ENCODE results near the gene PLXDC1.

PLXDC1 gene

DNA sequence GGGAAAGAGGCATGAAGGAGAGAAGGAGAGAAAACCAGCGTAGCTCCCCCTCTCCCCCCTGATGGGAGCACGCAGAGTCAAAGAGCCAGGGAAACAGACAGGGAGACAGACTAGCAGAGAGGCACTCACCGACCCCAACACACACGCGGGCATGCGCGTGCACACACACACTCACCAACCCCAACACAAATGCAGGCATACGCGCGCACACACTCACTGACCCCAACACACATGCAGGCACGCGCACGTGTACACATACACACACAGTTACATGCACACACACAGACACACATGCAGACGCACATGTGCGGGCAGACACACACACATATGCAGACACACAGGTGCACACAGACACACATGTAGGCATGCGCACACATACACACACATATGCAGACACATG is 41.5 kb upstream of the PLXDC1 start:
- no peak overlapping the region for H3K4me3 Mint-ChIP-seq
- H3K4me1 Mint-ChIP-seq (ENCODE audit: low read depth): peaks cover 25% of the 10 kb centered on the region

GRCh38 chr17:39191750-39192510 is 40.5 kb upstream of the PLXDC1 start:
- H3K4me3 Mint-ChIP-seq: no peak overlapping the region
- peak overlapping the region; percentile 43 for H3K27ac Mint-ChIP-seq
- H3K9me3 Mint-ChIP-seq: no peaks in the 10 kb centered on the region
- H3K36me3 Mint-ChIP-seq (ENCODE audit: low read depth): peaks cover 14% of the 10 kb centered on the region
- no peaks in the 10 kb centered on the region for H3K27me3 Mint-ChIP-seq (ENCODE audit: low read depth)
- peaks cover 25% of the 10 kb centered on the region for H3K4me1 Mint-ChIP-seq (ENCODE audit: low read depth)

More for the DNA sequence above, 41.5 kb upstream of the PLXDC1 start:
- Mint-ChIP-seq H3K27ac (peak overlapping the region; percentile 9), H3K36me3 (ENCODE audit: low read depth) (peaks cover 14% of the 10 kb centered on the region), H3K9me3 (no peaks in the 10 kb centered on the region), H3K27me3 (ENCODE audit: low read depth) (no peaks in the 10 kb centered on the region)

DNA sequence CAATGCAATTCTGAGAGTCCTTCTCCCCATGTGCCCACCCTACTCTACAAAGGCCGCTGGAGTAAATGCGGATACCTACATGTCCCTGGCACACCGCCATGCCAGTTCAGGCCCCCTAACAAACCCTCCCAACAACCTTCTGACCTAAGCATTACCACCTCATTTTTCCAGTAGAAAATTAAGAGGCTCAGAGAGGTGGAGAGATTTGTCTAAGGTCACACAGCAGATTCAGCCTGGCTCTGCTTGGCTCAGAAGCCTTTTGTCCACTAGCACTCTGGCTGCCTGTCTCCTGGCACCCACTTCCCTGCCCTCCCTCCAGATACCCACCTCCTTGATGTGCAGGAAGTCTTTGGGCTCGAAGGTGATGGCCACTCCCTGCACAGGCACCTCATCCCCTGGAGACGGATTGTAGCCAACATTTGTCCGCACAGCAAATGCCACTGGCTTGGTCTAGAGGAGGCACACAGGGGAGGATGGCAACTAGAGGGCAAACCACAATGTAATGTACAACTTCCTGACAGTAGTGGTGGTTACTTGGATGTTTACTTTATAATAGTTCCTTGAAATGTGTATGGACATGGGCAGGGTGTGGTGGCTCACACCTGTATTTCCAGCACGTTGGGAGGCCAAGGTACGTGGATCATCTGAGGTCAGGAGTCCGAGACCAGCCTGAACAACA is 35.9 kb upstream of the PLXDC1 start:
- Mint-ChIP-seq H3K4me3 (no peak overlapping the region), H3K4me1 (ENCODE audit: low read depth) (peaks cover 1% of the 10 kb centered on the region), H3K27ac (no peak overlapping the region), H3K27me3 (ENCODE audit: low read depth) (no peaks in the 10 kb centered on the region), H3K36me3 (ENCODE audit: low read depth) (peaks cover 19% of the 10 kb centered on the region), H3K9me3 (no peaks in the 10 kb centered on the region)

DNA sequence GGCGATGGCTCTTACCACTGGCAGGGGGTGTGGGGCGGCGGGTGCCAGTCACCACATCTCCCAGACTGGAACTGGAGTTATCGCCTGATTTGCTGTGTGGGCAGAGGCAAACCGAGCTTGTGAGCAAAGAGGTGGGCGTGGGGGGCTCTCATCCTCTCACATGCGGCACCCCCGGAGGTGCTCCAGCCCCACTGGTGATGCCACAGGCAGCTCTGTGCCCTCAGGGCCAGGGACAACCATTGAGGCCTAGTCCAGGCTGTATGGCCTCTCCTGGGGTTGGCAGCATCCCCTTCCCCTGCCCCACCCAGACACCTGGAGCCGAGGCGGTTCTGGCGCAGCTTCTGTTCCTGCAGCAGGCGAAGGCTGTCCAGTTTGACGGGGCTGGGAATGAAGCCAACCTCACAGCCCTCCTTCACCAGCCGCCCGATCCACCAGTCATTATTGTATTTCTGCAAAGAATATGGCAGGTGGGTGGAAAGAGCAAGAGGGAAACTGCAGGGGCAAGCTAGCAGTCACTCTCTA is 35.1 kb upstream of the PLXDC1 start:
- Mint-ChIP-seq H3K36me3 (ENCODE audit: low read depth) (peaks cover 18% of the 10 kb centered on the region), H3K27me3 (ENCODE audit: low read depth) (no peaks in the 10 kb centered on the region), H3K27ac (no peak overlapping the region), H3K4me3 (no peak overlapping the region), H3K9me3 (no peaks in the 10 kb centered on the region), H3K4me1 (ENCODE audit: low read depth) (no peaks in the 10 kb centered on the region)

GRCh38 chr17:39183720-39184119 is 32.3 kb upstream of the PLXDC1 start:
- no peak overlapping the region for H3K27ac Mint-ChIP-seq
- no peaks in the 10 kb centered on the region for H3K9me3 Mint-ChIP-seq
- H3K4me1 Mint-ChIP-seq (ENCODE audit: low read depth): no peaks in the 10 kb centered on the region
- peaks cover 18% of the 10 kb centered on the region for H3K36me3 Mint-ChIP-seq (ENCODE audit: low read depth)
- H3K27me3 Mint-ChIP-seq (ENCODE audit: low read depth): no peaks in the 10 kb centered on the region
- H3K4me3 Mint-ChIP-seq: no peak overlapping the region

- Mint-ChIP-seq H3K36me3 (ENCODE audit: low read depth) (peaks cover 20% of the 10 kb centered on the region), H3K4me1 (ENCODE audit: low read depth) (no peaks in the 10 kb centered on the region)
Measured at GRCh38 chr17:39183045-39183444, 31.6 kb upstream of the PLXDC1 start.

GRCh38 chr17:39181303-39181702 is 29.9 kb upstream of the PLXDC1 start:
- Mint-ChIP-seq H3K4me3 (no peak overlapping the region), H3K27ac (no peak overlapping the region), H3K27me3 (ENCODE audit: low read depth) (no peaks in the 10 kb centered on the region), H3K36me3 (ENCODE audit: low read depth) (peaks cover 21% of the 10 kb centered on the region), H3K9me3 (no peaks in the 10 kb centered on the region), H3K4me1 (ENCODE audit: low read depth) (peaks cover 2% of the 10 kb centered on the region)

More at GRCh38 chr17:39183045-39183444, 31.6 kb upstream of the PLXDC1 start:
- no peaks in the 10 kb centered on the region for H3K9me3 Mint-ChIP-seq
- no peaks in the 10 kb centered on the region for H3K27me3 Mint-ChIP-seq (ENCODE audit: low read depth)
- H3K4me3 Mint-ChIP-seq: no peak overlapping the region
- H3K27ac Mint-ChIP-seq: no peak overlapping the region

GRCh38 chr17:39178536-39178935 is 27.1 kb upstream of the PLXDC1 start:
- H3K9me3 Mint-ChIP-seq: no peaks in the 10 kb centered on the region
- H3K4me3 Mint-ChIP-seq: no peak overlapping the region
- H3K27me3 Mint-ChIP-seq (ENCODE audit: low read depth): no peaks in the 10 kb centered on the region
- peaks cover 14% of the 10 kb centered on the region for H3K36me3 Mint-ChIP-seq (ENCODE audit: low read depth)
- H3K27ac Mint-ChIP-seq: no peak overlapping the region
- H3K4me1 Mint-ChIP-seq (ENCODE audit: low read depth): peaks cover 4% of the 10 kb centered on the region

DNA sequence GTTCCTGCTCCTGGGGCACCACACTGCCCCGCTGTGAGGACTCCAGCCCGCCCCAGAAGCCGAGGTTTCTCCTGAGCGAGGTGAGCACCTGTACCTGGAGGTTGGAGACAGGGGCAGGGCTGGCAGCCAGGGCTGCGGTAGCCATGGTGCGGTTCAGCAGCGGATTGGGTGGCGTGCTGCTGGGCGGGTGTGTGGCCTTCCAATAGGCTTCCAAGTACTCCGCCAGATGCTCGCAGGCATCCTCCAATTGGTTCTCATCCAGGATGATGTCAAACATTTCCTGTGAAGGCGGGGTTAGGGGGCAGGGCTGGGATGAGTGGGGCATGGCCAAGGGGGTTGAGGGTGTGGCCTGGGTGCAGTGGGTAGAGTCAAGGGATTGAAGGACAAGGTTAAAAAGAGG is 25.8 kb upstream of the PLXDC1 start:
- H3K27ac Mint-ChIP-seq: no peak overlapping the region

GRCh38 chr17:39175695-39176093 is 24.3 kb upstream of the PLXDC1 start:
- peaks cover 5% of the 10 kb centered on the region for H3K36me3 Mint-ChIP-seq (ENCODE audit: low read depth)
- no peak overlapping the region for H3K27ac Mint-ChIP-seq
- no peak overlapping the region for H3K4me3 Mint-ChIP-seq
- H3K27me3 Mint-ChIP-seq (ENCODE audit: low read depth): peaks cover 8% of the 10 kb centered on the region
- H3K9me3 Mint-ChIP-seq: no peaks in the 10 kb centered on the region
- peaks cover 13% of the 10 kb centered on the region for H3K4me1 Mint-ChIP-seq (ENCODE audit: low read depth)

More for the DNA sequence above, 25.8 kb upstream of the PLXDC1 start:
- no peak overlapping the region for H3K4me3 Mint-ChIP-seq
- H3K27me3 Mint-ChIP-seq (ENCODE audit: low read depth): peaks cover under 1% of the 10 kb centered on the region
- H3K4me1 Mint-ChIP-seq (ENCODE audit: low read depth): peaks cover 6% of the 10 kb centered on the region
- H3K36me3 Mint-ChIP-seq (ENCODE audit: low read depth): peaks cover 5% of the 10 kb centered on the region
- no peaks in the 10 kb centered on the region for H3K9me3 Mint-ChIP-seq

DNA sequence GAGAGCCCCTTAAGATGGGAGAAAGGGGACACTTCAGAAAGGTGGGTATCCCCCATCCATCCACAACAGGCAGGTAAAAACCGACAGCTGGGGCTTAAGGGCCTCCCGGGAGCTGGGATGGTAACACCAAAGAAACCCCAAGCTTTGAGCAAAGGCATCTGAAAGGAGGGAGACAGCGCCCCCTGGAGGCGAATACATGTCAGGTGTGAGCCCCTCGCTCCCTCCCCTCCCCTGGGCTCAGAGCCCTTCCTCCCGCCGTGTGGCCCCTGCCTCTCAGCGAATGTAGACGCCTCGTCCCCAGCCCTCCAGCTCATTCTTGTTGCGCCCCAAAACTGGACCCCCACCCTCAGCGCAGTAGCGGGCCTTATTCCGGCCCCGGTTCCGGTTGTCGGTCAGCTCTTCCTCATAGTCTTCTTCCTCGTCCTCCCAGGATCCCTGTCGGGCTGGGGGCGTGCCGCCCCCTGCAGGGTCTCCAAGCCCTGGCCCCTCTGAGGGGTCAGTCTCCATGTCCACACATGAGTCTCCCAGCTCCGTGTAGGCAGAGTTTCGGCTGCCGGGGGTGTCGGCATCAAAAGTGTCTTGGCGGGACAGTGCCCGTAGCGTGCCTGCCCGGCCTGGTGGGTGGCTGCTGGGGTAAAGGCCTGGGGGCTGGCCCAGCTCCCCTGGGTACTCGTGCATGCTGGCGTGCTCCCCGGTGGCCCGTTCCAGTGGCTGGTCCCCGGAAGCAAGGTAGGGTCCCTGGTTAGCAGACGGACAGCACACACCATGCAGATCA is 23.7 kb upstream of the PLXDC1 start:
- Mint-ChIP-seq H3K27ac (no peak overlapping the region), H3K36me3 (ENCODE audit: low read depth) (peaks cover 5% of the 10 kb centered on the region), H3K4me3 (no peak overlapping the region), H3K9me3 (no peaks in the 10 kb centered on the region), H3K27me3 (ENCODE audit: low read depth) (peaks cover 13% of the 10 kb centered on the region), H3K4me1 (ENCODE audit: low read depth) (peaks cover 13% of the 10 kb centered on the region)

GRCh38 chr17:39173526-39174274 is 22.3 kb upstream of the PLXDC1 start:
- H3K36me3 Mint-ChIP-seq (ENCODE audit: low read depth): peaks cover 5% of the 10 kb centered on the region

DNA sequence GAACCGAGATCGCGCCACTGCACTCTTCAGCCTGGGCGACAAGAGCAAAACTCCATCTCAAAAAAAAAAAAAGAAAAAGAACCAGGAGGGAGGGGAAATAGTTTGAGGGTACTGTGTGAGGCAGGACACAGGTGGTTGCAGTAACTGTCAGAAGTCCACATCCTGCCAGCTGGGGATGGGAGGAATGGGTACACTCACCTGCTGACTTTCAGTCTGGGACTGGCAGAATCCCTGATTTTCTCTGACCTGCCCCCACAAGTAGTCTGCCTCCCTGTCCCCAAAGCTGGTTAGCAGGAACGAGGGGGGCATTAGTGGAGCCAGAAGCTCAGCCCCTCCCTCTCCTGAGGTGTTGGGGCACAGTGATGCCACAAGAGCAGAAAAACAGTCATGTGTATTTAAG is 21.6 kb upstream of the PLXDC1 start:
- Mint-ChIP-seq H3K27me3 (ENCODE audit: low read depth) (peaks cover 25% of the 10 kb centered on the region), H3K4me3 (no peak overlapping the region), H3K36me3 (ENCODE audit: low read depth) (peaks cover 3% of the 10 kb centered on the region), H3K9me3 (no peaks in the 10 kb centered on the region), H3K4me1 (ENCODE audit: low read depth) (peaks cover 20% of the 10 kb centered on the region), H3K27ac (no peak overlapping the region)

More at GRCh38 chr17:39173526-39174274, 22.3 kb upstream of the PLXDC1 start:
- no peaks in the 10 kb centered on the region for H3K9me3 Mint-ChIP-seq
- H3K27ac Mint-ChIP-seq: no peak overlapping the region
- H3K4me3 Mint-ChIP-seq: no peak overlapping the region
- peaks cover 16% of the 10 kb centered on the region for H3K4me1 Mint-ChIP-seq (ENCODE audit: low read depth)
- peaks cover 25% of the 10 kb centered on the region for H3K27me3 Mint-ChIP-seq (ENCODE audit: low read depth)

DNA sequence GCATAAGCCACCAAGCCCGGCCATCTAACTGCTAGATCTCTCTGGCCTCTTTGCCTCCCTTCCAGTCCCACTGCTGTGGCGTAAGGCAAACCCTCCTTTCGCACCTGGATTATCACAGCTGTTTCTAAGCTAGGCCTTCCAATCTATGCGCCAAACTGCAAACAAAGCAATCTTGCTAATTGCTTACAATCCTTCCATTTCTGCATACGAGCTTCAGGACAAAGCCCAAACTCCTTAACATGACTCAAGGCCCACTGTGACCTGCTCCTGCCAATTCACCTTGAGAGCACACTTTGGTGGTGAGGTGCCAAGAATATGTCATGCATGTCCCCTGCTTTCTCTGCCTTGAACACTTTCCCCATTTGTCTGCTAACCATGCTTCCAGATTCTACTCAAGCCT is 20.5 kb upstream of the PLXDC1 start:
- H3K4me3 Mint-ChIP-seq: no peak overlapping the region
- H3K27ac Mint-ChIP-seq: no peak overlapping the region
- H3K4me1 Mint-ChIP-seq (ENCODE audit: low read depth): peaks cover 30% of the 10 kb centered on the region
- no peaks in the 10 kb centered on the region for H3K9me3 Mint-ChIP-seq
- peaks cover 3% of the 10 kb centered on the region for H3K36me3 Mint-ChIP-seq (ENCODE audit: low read depth)
- H3K27me3 Mint-ChIP-seq (ENCODE audit: low read depth): peaks cover 31% of the 10 kb centered on the region

All from T-helper 1 cell treated with Interleukin-12 subunit alpha and Interleukin-12 subunit beta and Interleukin-4 antibody, amounts not matched to agents 30 μg/mL and 1 μg/mL, for 36 hours (primary cell).